Breast epithelium (tissue), 3 donors: ENCODE results near the gene IL20.

Experiments
- POLR2A ChIP-seq: fragments of 450-650 bp; IDR thresholded peaks from one replicate; pipeline ENCODE4 v1.6.1; 2016; ENCODE audit warnings: antibody characterized with exemption, mild to moderate bottlenecking, moderate library complexity
- TF ChIP-seq, protein P1 (sequence below), 3 donors: fragments of 450-650 bp; IDR thresholded peaks; one replicate each; pipeline ENCODE4 v1.5.1; 2016 to 2017; ENCODE audit warnings: antibody characterized with exemption in 3 of 3, mild to moderate bottlenecking in 3 of 3, moderate library complexity in 3 of 3

DNA sequence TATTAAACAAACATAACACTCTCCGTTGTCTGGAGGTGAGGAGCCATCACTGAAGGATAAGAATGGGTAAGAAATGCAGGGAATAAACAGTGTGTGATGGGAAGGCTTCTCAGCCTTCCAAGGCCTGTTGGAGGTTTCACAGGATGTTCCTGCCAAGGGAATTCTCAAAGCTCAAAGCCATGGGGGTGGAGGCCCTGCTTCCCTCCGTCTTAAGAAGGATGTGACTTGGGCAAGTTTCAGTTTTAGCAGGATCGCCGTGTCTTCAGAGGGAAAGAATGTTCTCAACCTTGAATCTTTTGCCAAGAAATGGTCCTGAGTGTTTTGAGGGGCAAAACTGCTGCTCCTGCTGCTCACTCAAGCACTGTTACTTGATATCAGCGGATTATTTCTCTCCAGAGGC lies 41.7 kb upstream of the IL20 start:
- TF ChIP-seq, protein P1, sequence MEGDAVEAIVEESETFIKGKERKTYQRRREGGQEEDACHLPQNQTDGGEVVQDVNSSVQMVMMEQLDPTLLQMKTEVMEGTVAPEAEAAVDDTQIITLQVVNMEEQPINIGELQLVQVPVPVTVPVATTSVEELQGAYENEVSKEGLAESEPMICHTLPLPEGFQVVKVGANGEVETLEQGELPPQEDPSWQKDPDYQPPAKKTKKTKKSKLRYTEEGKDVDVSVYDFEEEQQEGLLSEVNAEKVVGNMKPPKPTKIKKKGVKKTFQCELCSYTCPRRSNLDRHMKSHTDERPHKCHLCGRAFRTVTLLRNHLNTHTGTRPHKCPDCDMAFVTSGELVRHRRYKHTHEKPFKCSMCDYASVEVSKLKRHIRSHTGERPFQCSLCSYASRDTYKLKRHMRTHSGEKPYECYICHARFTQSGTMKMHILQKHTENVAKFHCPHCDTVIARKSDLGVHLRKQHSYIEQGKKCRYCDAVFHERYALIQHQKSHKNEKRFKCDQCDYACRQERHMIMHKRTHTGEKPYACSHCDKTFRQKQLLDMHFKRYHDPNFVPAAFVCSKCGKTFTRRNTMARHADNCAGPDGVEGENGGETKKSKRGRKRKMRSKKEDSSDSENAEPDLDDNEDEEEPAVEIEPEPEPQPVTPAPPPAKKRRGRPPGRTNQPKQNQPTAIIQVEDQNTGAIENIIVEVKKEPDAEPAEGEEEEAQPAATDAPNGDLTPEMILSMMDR (IDR thresholded peaks at IDR 0.05): no peak
- no peak for TF ChIP-seq POLR2A
